Skeletal muscle cell (primary cell): ENCODE measurements around the gene ITSN1.

Experiments
- DNase-seq: peaks from one replicate; pipeline ENCODE4 v3.0.0-alpha.2; 2010; ENCODE audit warnings: low read depth
- H3K4me3 ChIP-seq: 2 replicates; pipeline ENCODE4 v1.5.1; 2011; ENCODE audit warnings: low read depth, mild to moderate bottlenecking, control low read depth, low read length, moderate library complexity

The ITSN1 gene

DNA sequence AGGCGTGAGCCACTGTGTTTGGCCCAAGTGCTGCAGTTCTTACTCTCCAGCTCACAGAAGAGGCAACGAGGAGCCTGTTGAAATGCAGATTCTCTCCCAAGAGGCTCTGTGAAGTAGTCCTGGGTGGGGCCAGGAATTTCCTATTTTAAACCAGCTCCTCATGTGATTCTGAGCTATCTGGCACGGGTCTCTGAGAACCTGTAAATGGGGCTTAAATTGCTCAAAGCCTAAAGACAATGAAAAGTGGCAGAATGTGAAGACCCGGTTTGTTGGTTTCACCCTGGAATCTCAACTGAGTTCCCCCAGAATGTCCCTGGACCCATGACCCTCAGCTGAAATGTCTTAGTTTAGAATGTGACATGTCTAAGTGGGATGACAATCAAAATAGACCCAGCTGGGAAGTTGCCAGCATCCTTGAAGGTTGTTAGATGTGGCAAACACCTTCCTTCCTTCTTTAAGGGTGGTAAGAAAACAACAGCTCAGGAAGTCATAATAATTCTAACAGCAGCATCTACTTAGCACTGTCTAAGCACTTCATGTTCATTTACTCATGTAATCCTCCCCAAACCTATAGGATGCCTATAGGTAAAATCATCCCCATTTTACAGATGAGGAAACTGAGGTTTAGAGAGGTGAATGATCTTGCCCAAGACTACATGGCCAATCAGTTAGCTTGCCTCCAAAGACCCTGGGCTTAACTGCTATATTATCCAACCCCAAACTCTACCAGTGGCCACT lies 294.2 kb downstream of the ITSN1 start:
- no peak overlapping the region for H3K4me3 ChIP-seq
- DNase-seq: no peak

DNA sequence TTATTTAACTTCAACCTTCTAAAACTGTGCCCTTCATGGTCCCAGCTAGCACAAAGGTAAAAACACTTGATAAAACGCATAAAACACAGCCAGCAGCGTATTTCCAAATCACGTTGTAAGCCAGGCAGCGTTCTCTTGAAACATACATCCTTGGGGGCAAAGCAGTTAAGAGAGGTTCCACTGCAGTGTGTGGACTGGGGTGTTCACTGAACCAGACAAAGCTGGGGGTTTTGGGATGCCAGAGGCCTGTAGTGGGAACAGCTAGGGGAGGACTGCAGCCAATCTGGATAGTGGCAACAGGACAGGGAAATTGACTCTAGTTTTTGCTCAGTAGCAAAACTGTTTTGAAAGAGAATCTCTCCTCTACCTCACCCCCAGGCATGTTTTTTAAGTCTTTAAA lies 294.8 kb downstream of the ITSN1 start:
- no peak for DNase-seq
- no peak overlapping the region for H3K4me3 ChIP-seq

DNA sequence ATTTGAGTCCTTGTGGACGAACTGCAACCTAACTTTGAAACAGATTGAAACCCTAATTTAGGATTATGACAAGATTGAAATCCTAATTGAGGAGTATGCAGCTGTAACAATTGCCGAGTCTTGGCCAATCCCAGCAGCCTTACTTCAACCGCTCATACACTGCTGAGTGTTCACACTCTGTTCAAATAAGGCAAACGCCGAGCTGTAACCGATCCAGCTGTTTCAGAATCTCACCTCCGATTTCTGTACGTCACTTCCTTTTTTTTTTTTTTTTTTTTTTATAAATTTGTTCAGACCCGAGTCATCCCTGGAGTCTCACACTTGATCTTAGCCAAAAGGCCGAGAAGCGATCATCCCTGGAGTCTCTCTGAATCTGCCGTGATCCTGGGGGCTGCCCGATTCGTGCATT lies 295.6 kb downstream of the ITSN1 start:
- no peak for DNase-seq
- H3K4me3 ChIP-seq: no peak overlapping the region

DNA sequence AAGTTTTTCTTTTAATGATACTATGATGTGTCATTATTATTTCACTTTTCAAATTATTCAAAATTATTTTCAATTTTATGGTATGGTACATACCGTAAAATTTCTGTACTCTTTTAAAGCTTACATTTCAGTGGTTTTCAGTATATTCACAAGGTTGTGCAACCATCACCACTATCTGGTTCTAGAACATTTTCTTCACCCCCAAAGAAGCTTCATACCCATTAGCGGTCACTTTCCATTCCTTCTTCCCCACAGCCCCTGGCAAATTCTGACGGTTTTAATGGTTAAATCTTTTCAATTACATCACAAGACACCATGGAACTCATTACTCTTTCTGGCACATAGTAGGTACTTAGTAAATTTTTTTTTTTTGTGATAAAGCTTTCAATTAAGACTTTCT lies 296.1 kb downstream of the ITSN1 start:
- H3K4me3 ChIP-seq: no peak overlapping the region
- DNase-seq: no peak

DNA sequence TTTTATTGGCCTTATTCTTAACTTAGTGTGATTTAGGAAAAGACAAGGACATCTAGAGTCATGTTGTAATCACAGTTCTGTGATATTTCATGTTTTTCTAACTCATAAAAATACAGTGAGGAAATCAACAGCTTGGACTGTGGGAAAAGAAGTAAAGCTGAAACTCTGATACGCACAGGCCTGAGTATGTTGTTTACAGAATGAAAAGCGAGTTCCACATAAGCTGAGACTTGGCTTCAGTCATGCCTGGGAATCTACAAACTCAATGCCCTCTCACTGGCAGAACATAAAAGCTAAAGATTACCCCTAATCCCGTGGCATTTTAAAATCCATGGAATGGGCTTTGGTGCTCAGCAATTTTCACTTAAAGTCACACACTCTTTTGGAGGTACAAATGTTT lies 296.9 kb downstream of the ITSN1 start:
- H3K4me3 ChIP-seq: no peak overlapping the region
- DNase-seq: no peak

DNA sequence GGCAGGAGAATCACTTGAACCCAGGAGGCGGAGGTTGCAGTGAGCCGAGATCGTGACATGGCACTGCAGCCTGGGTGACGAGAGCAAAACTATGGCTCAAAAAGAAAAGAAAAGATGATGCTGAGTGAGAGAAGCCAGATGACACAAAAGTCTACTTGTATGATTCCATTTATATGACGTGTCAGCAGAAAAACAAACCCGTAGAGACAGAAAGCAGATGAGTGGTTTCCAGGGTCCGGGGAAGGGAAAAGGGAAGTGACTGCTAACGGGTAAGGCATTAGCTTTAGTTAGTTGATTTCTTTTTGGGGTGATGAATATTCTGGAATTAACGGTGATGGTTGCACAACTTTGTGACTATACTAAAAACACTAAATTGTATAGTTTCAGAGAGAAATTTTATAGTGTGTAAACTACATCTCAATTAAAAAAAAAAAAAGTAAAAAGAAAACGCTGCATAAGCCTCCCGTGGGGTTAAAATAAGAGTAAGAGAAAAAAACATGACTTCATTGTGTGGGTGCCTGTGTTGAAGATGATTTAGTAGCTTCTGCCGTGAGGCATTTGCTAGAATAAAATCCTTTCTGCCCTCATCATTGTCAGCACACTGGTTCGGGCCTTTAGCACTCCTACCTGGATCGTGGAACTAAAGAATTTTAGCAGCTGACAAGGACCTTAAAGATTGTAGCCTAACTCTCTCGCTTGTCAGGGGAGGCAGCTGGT lies 298.0 kb downstream of the ITSN1 start:
- DNase-seq: peak; percentile 74
- H3K4me3 ChIP-seq: no peak overlapping the region

DNA sequence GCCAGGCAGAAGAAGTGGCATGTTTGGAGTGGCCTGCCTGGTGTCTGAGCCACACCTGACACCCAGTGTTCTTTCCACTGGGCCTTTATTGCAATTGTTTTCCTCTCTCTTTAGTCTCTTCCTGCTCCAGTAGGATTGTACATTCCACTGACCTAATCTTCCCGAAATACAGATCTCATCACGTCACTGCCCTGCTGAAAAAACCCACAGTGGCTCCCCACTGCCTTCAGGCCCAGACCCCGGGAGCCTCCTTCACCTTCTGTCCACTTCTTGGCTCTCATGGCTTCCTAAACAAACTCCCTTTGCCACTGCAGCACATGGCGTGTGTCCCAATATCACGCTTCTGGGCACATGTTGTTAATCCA lies 298.6 kb downstream of the ITSN1 start:
- no peak for DNase-seq
- no peak overlapping the region for H3K4me3 ChIP-seq

DNA sequence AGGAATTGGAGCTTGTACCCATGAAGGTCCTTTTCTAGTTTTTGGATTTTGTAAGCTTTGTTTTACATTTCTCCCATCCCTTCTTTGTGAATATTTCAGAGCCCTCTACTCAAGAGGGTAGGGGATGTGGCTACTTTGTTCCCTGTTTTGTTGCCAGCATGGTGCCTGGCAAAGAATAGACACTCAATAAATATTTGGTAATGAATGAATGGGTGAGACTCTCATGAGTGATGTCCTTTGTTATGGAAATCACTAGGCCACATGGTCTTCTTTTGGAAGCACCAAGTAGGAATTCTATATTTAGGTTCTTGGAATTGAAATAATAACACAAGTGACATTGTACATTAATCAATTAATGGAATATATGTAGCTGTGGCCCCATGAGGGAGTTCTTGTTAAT lies 300.1 kb downstream of the ITSN1 start:
- no peak overlapping the region for H3K4me3 ChIP-seq
- DNase-seq: no peak

DNA sequence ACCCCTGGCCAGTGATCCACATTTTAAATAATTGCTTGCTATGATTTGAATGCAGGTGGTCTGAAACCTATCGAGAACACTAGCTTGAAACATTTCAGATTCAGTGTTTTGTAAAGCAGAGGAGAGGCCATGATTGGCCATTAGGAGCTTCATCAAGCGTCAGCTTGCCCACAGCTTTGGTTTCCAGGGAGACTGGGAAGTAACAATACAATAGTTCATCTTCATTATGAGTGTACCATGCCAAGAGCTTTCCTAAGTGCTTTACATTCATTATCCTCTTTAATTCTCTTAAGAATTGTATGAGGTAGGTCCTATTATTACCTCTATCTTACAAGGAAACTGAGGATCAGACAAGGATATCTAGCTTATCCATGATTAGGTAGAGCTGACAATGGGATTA lies 301.0 kb downstream of the ITSN1 start:
- no peak overlapping the region for H3K4me3 ChIP-seq
- no peak for DNase-seq

DNA sequence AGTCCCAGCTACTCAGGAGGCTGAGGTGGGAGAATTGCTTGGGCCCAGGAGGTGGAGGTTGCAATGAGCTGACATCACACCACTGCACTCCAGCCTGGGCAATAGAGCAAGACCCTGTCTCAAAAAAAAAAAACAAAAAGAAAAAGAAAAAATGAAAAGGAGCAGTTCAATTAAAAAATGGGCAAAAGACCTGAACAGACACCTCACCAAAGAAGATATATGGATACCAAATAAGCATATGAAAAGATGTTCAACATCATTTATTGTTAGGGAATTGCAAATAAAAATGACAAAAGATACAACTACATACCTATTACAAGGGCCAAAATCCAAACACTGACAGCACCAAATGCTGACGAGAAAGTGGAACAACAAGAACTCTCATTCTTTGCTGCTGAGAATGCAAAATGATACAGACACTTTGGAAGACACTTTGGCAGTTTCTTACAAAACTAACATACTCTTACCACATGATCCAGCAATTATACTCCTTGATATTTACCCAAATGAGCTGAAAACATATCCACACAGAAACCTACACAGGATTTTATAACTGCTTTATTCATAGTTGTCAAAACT lies 302.0 kb downstream of the ITSN1 start:
- no peak overlapping the region for H3K4me3 ChIP-seq
- no peak for DNase-seq

DNA sequence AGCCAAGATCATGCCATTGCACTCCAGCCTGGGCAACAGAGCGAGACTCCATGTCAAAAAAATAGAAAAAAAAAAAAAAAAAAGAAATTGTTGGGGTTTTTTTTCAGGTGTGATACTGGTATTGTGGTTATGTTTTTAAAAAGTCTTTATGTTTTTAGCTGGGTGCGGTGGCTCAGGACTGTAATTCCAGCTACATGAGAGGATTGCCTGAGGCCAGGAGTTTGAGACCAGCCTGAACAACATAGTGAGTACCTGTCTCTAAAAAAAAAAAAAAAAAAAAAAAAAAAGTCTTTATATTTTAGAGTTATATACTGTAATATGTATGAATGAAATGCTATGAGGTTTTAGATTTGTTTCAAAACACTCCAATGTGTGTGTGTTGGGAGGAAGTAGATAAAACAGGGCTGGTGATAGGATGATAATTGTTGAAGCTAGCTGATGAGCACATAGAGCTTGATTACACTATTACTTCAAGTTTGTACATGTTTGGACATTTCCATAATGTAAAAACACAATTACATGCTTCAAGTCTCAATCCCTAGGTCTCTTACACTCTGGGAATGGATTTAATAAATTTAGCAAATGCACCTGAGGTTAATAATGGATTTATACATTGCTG lies 303.5 kb downstream of the ITSN1 start:
- no peak overlapping the region for H3K4me3 ChIP-seq
- DNase-seq: no peak

DNA sequence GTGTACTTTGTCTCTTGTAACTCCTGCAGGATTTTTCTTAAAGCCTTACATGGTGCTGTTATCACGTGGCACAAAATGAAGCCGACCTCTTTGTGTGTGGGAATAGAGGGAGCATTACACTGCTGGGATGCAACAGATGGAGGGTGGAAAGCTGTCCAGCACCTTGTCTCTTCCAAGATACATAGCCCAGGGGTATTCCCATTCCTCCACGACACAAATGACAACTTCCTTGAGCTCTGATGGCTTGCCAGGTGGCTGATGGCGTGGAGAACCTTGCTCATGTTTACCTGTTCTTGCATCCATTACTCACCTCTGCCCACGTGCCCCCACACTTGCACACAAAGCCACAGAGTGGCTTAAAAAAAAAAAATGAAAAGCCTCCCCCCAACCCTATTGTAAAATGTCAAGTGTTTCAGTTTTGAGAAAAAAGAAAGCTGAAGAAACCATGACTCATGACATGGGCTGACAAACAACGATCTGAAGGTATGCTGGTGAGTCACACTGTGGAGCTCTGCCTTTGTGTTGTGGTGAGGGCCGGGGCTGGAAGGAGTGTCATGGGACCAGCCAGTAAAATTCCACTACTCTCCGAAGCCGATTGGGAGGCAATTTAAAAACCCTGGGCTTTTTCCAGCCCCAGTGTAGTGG lies 305.3 kb downstream of the ITSN1 start:
- H3K4me3 ChIP-seq: peak overlapping the region; percentile 19
- DNase-seq: peak; percentile 92

DNA sequence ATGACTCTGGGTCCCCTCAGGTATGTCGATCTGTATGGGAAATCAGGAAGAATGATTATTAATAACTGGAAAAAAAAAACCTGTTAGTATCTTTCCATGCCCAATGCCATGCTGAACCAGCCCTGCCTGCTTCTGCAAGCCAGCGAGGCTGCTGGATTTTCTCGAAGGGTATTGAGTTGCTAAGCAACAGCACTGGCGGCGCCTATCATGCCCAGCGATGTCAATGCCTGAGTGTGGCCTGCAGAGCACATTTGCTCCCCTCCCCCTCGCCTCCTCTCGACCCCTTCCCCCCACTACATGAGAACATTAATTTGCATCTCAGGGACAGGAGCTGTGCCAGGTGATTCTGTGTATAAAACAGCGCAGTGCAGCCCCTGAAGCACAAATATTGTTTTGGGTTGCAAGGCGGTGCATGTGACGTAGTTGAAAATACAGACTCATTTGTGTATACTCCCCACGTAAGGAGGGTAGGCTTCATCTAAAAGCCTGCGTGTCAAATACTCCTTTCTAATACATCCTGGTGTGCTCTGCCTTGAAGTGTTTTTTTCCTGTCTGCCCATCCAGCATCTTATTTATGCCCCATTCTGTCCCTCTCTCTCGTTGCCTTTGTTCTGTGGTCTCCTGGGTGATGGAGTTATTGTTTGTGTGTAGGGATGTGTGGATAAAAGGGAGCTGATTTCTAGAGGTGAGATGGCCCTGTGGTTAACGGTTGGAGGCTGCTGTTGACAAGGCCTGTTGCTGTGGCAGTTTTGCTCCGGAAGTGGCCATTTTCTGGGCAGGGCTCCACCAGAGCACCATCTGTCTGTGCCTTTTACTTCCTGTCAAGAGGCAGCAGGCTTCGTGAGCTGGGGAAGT lies 306.0 kb downstream of the ITSN1 start:
- H3K4me3 ChIP-seq: peak overlapping the region; percentile 19
- DNase-seq: no peak

DNA sequence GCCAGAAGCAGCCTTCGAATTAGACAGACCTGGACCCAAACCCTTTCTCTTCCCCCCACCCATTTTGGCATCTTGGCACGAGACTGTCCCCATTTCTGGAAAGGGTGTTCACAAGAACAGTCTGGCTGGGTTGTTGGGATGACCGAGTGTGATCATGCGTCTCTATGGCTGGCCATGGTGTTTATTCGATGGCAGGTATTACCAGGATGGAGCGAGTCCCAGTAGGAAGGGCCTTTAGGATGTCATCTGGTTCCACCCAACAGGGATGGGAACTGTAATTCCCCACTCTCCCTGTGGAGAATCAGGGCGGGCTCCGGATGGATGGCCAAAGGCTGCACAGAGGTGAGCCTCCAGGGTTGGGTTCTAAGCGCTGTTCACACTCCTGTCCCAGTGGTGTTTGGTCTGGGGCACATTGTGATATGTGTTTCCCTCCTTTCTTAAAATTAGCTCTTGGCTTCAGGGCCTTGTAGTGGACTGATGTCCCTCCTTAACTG lies 306.7 kb downstream of the ITSN1 start:
- no peak for DNase-seq
- H3K4me3 ChIP-seq: no peak overlapping the region
